22Rv1 (cell line): Measurements from ENCODE around the gene YPEL3.

Source experiments
- CTCF ChIP-seq: fragments of 450-650 bp; IDR thresholded peaks from 2 replicates; pipeline ENCODE4 v1.5.1; 2017; ENCODE audit warnings: mild to moderate bottlenecking
- ZFX ChIP-seq: fragments of 450-650 bp; IDR thresholded peaks from 2 replicates; pipeline ENCODE4 v1.6.1; 2017; ENCODE audit warnings: antibody characterized with exemption, borderline replicate concordance

GRCh38 chr16:30079480-30079879 lies 16.5 kb downstream of the YPEL3 start:
- TF ChIP-seq CTCF (no peak), ZFX (no peak)
